ENCODE results near the gene MYO1C.

The MYO1C gene

DNA sequence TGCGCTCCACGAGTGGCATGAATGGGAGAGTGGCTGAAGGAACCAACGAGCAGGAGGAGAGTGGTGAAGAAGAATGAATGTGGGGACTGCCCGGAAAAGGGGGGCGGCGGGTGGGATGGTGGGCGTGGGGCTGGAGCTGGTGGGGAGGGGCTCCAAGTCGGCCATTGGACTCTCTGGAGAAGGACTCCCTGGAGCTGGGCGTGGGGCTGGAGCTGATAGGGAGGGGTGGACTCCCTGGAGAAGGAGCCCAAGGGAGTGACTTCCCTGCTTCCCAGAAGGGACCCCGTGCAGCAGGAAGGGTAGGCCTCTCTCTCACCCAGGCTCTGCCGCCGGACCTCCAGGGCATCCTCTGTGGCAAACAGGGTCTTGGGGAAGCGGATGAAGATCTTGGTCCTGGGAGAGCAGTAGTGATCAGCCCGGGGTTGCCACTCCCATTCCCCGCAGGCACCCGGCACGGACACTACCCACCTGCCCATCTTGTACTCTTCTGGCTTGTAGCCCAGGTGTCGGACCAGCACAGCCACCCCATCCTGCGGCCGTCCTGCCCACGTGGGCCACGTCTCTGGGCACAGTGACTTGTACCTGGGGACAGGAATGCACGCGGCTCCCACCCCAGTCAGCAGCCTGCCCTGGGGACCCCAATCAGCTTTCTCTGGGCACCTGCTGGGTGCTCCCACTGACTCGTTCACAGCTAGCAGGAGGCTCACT is 21.6 kb downstream of the MYO1C start:
- no peak overlapping the region for H3K4me3 ChIP-seq (replicated peaks; ENCODE audit: low read depth, low read length)

DNA sequence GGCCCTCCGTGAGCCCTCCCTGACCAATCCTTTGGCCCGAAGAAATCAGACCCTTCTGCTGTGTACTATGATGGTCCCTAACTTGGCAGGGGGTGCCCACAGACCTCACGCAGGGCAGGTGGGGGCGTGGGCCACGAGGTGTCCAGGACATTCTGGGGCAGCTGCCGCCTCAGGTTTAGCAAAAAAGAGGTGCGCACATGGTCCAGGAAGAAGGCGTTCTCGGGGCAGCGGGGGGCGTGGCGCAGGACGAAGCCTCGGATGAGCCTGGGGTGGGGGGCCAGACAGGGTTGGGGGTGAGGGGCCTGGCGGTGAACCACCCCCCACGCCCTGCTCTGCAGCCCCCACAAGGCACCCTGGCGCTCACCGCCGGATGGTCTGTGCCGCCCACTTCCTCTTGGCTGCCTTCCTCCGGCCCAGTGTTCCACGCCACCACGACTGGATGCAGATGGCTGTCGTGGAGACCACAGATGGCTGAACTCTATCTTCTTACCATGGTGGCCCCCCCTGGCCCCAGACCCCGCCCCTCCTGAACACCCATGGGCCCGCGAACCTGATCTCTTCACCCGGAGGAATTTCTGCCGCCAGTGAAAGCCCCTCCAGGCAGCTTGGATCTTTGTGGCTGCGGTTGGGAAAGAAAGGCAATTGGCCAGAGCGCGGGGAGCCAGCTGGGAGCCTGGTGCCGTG is 22.3 kb downstream of the MYO1C start:
- TF ChIP-seq, protein P1, sequence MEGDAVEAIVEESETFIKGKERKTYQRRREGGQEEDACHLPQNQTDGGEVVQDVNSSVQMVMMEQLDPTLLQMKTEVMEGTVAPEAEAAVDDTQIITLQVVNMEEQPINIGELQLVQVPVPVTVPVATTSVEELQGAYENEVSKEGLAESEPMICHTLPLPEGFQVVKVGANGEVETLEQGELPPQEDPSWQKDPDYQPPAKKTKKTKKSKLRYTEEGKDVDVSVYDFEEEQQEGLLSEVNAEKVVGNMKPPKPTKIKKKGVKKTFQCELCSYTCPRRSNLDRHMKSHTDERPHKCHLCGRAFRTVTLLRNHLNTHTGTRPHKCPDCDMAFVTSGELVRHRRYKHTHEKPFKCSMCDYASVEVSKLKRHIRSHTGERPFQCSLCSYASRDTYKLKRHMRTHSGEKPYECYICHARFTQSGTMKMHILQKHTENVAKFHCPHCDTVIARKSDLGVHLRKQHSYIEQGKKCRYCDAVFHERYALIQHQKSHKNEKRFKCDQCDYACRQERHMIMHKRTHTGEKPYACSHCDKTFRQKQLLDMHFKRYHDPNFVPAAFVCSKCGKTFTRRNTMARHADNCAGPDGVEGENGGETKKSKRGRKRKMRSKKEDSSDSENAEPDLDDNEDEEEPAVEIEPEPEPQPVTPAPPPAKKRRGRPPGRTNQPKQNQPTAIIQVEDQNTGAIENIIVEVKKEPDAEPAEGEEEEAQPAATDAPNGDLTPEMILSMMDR (IDR thresholded peaks at IDR 0.05; ENCODE audit: low read depth, low read length, missing control alignments): no peak
- H3K4me3 ChIP-seq (replicated peaks; ENCODE audit: low read depth, low read length): no peak overlapping the region
- DNase-seq (ENCODE audit: extremely low read depth, low read depth): no peak

More for the DNA sequence above, 21.6 kb downstream of the MYO1C start:
- no peak for DNase-seq (ENCODE audit: extremely low read depth, low read depth)
- TF ChIP-seq, protein P1 (IDR thresholded peaks at IDR 0.05; ENCODE audit: low read depth, low read length, missing control alignments): no peak

DNA sequence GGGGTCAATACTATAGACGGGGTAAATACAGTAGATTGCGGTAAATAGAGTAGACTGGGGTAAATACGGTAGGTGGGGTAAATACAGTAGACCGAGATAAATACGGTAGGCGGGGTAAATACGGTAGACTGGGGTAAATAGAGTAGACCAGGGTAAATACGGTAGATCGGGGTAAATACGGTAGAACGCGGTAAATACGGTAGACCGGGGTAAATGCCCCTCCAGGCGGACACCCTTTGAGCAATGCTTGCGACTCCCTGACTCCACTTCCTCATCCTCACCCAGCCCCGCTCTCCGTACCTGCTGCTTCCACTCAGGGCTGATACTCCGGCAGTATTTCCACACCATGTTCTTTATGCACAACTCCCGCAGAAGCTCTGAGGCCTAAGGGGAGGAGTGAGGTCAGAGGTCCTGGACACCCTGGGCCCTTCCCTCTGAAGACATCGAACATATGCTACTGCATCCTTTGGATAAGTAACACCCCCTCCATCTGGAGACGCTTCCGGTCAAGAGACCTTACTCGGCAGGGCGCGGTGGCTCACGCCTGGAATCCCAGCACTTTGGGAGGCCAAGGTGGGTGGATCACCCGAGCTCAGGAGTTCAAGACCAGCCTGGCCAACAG is 23.1 kb downstream of the MYO1C start:
- TF ChIP-seq, protein P1 (IDR thresholded peaks at IDR 0.05; ENCODE audit: low read depth, low read length, missing control alignments): no peak

DNA sequence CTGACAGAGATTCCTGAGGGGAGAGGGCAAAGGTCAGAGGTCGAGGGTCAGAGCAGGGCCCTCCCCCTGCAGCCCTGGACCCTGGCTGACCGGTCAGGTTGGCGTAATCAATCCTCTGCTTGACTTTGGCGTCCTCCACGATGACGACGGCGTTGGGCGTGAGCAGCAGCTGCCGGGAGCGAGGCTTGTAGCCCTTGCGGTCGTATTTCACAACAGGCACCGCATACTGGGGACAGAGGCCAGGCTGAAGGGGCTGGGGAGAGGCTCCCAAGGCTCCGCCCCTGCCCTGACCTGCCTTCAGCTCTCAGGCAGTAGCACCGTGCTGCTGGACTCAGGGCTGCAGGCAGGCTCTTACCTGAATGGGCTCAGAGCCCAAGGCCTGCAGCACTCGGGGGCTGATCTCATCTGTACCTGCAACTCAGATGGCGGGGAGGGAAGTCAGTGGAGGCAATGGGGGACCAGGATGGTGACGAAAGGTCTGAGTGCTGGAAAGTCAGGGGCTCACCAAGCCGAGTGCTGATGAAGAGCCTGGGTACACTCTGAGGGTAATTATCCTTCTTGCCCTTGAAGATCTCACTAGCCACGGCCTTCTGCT is 24.5 kb downstream of the MYO1C start:
- no peak overlapping the region for H3K4me3 ChIP-seq (replicated peaks; ENCODE audit: low read depth, low read length)
- TF ChIP-seq, protein P1 (IDR thresholded peaks at IDR 0.05; ENCODE audit: low read depth, low read length, missing control alignments): no peak
- no peak for DNase-seq (ENCODE audit: extremely low read depth, low read depth)

More for the DNA sequence above, 23.1 kb downstream of the MYO1C start:
- DNase-seq (ENCODE audit: extremely low read depth, low read depth): no peak
- H3K4me3 ChIP-seq (replicated peaks; ENCODE audit: low read depth, low read length): no peak overlapping the region

DNA sequence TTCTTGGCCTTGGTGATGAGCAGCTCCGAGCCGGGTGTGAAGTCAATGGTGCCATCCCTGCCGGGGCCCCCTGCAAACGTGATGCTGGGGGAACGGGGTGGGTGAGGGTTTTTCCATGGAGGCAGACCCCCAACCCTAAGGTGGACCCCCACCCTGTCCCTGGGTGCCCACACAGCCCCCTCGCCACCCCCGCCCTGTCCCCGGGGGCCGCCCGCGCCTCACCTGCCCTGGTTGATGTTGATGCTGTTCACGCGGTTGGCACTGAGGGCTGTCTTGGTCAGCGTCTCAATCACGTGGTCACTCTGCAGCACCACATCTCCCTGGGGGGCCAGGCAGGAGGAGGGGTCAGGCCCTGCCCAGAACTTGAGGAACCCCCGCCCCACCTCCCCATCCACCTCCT is 25.2 kb downstream of the MYO1C start:
- H3K4me3 ChIP-seq (replicated peaks; ENCODE audit: low read depth, low read length): no peak overlapping the region
- DNase-seq (ENCODE audit: extremely low read depth, low read depth): no peak
- TF ChIP-seq, protein P1 (IDR thresholded peaks at IDR 0.05; ENCODE audit: low read depth, low read length, missing control alignments): no peak

DNA sequence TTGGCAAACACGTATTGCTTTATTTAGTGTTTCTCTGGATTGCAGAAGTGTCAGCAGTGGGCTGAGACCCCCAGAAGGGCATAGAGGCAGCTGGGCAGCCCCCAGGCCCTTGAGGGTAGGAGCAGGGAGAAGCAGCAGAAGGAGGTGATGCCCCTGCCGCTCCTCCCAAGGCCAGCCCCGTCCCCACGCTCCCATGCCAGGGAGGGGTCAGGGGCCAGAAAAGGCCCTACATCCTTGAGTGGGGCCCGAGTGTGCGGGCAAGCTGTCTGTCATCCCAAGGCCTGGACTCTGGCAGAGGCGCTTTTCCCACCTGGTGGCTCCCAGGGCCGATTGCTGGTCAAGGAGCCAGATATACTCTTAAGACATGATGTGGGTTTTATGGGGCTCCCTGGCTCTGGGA is 28.3 kb downstream of the MYO1C start:
- no peak for DNase-seq (ENCODE audit: extremely low read depth, low read depth)
- no peak overlapping the region for H3K4me3 ChIP-seq (replicated peaks; ENCODE audit: low read depth, low read length)
- TF ChIP-seq, protein P1 (IDR thresholded peaks at IDR 0.05; ENCODE audit: low read depth, low read length, missing control alignments): no peak

Data from HFF-Myc (cell line).